SJCRH30 (cell line): ENCODE measurements around the gene KLF9. TPM values are rescaled to one million over a fixed set of nuclear protein-coding genes. Genes with fewer than 3 reads are reported as not detected.

ENCODE experiments used
- DNase-seq, 2 experiments: peaks; one replicate each; pipeline ENCODE4 v3.0.0-alpha.2; 2015 to 2020
- H3K27ac ChIP-seq: fragments of 250-450 bp; sonication (Bioruptor Pico); 2 replicates; pipeline ENCODE4 v1.5.1; 2020; ENCODE audit warnings: mild to moderate bottlenecking, moderate library complexity
- H3K27me3 ChIP-seq: fragments of 250-450 bp; sonication (Bioruptor Pico); 2 replicates; pipeline ENCODE4 v1.5.1; 2020; ENCODE audit warnings: mild to moderate bottlenecking, moderate library complexity
- H3K36me3 ChIP-seq: fragments of 250-450 bp; sonication (Bioruptor Pico); 2 replicates; pipeline ENCODE4 v1.5.1; 2020; ENCODE audit warnings: mild to moderate bottlenecking, moderate library complexity
- H3K4me1 ChIP-seq: fragments of 250-450 bp; sonication (Bioruptor Pico); 2 replicates; pipeline ENCODE4 v1.5.1; 2020; ENCODE audit warnings: mild to moderate bottlenecking, moderate library complexity
- H3K4me3 ChIP-seq: fragments of 250-450 bp; sonication (Bioruptor Pico); 2 replicates; pipeline ENCODE4 v1.5.1; 2020; ENCODE audit warnings: mild to moderate bottlenecking, moderate library complexity
- H3K9me3 ChIP-seq: fragments of 250-450 bp; sonication (Bioruptor Pico); replicated peaks from 2 replicates; pipeline ENCODE4 v1.5.1; 2020; ENCODE audit warnings: mild to moderate bottlenecking, moderate library complexity
- total RNA-seq: library from RNA; depleted of rRNA; stranded (reverse); fragments of >200 nt; shearing (Covaris generic); gene quantifications from 2 replicates; pipeline ENCODE4 v1.2.3, GENCODE V29; 2014

KLF9 gene
- total RNA-seq, 1 experiment from 2014 or later = 14.4 TPM

GRCh38 chr9:70438341-70438928 lies 24.0 kb upstream of the KLF9 start:
- Histone ChIP-seq H3K27ac (no peak overlapping the region), H3K9me3 (no peaks in the 10 kb centered on the region), H3K4me1 (no peaks in the 10 kb centered on the region), H3K4me3 (no peak overlapping the region), H3K36me3 (no peaks in the 10 kb centered on the region), H3K27me3 (no peaks in the 10 kb centered on the region)
- DNase-seq = no peak

- Histone ChIP-seq H3K27ac (no peak overlapping the region), H3K4me1 (no peaks in the 10 kb centered on the region), H3K27me3 (no peaks in the 10 kb centered on the region), H3K4me3 (no peak overlapping the region), H3K9me3 (no peaks in the 10 kb centered on the region), H3K36me3 (no peaks in the 10 kb centered on the region)
- peak in 1 of 2 experiments; percentile 20 for DNase-seq
Measured at GRCh38 chr9:70435948-70436347, 21.5 kb upstream of the KLF9 start.

GRCh38 chr9:70429899-70430298 lies 15.4 kb upstream of the KLF9 start:
- Histone ChIP-seq H3K4me1 (no peaks in the 10 kb centered on the region), H3K36me3 (no peaks in the 10 kb centered on the region), H3K4me3 (no peak overlapping the region), H3K9me3 (0 out of 2 replicates have a peak, but pooled peaks cover 2% of the 10 kb centered on the region), H3K27me3 (0 out of 2 replicates have a peak, but pooled peaks cover 6% of the 10 kb centered on the region), H3K27ac (no peak overlapping the region)
- DNase-seq = no peak

- no peaks in the 10 kb centered on the region for H3K4me1 ChIP-seq
- H3K36me3 ChIP-seq = no peaks in the 10 kb centered on the region
- H3K27me3 ChIP-seq = 0 out of 2 replicates have a peak, but pooled peaks cover 6% of the 10 kb centered on the region
- H3K27ac ChIP-seq = no peak overlapping the region
- DNase-seq = no peak
- H3K9me3 ChIP-seq = 0 out of 2 replicates have a peak, but pooled peaks cover 2% of the 10 kb centered on the region
- H3K4me3 ChIP-seq = no peak overlapping the region
Measured at GRCh38 chr9:70428781-70429180, 14.3 kb upstream of the KLF9 start.

- Histone ChIP-seq H3K4me1 (no peaks in the 10 kb centered on the region), H3K4me3 (no peak overlapping the region), H3K36me3 (no peaks in the 10 kb centered on the region), H3K27me3 (0 out of 2 replicates have a peak, but pooled peaks cover 6% of the 10 kb centered on the region), H3K27ac (no peak overlapping the region), H3K9me3 (0 out of 2 replicates have a peak, but pooled peaks cover 2% of the 10 kb centered on the region)
- no peak for DNase-seq
Measured at GRCh38 chr9:70427161-70427945, 12.9 kb upstream of the KLF9 start.

GRCh38 chr9:70425192-70425591 lies 10.7 kb upstream of the KLF9 start:
- Histone ChIP-seq H3K36me3 (no peaks in the 10 kb centered on the region), H3K27ac (no peak overlapping the region), H3K9me3 (no peaks in the 10 kb centered on the region), H3K4me1 (peaks cover 8% of the 10 kb centered on the region), H3K4me3 (no peak overlapping the region), H3K27me3 (0 out of 2 replicates have a peak, but pooled peaks cover 6% of the 10 kb centered on the region)
- no peak for DNase-seq

GRCh38 chr9:70422371-70423043 lies 8.1 kb upstream of the KLF9 start:
- Histone ChIP-seq H3K36me3 (no peaks in the 10 kb centered on the region), H3K4me3 (no peak overlapping the region), H3K9me3 (no peaks in the 10 kb centered on the region), H3K4me1 (peaks cover 8% of the 10 kb centered on the region), H3K27me3 (0 out of 2 replicates have a peak, but pooled peaks cover under 1% of the 10 kb centered on the region), H3K27ac (no peak overlapping the region)
- DNase-seq = no peak

- Histone ChIP-seq H3K9me3 (no peaks in the 10 kb centered on the region), H3K27me3 (no peaks in the 10 kb centered on the region), H3K4me1 (peaks cover 8% of the 10 kb centered on the region), H3K36me3 (no peaks in the 10 kb centered on the region), H3K4me3 (peak overlapping the region; percentile 77), H3K27ac (peak overlapping the region; percentile 100)
- DNase-seq = peak in 1 of 2 experiments; percentile 9
Measured at GRCh38 chr9:70421272-70422180, 7.1 kb upstream of the KLF9 start.

- peaks cover 8% of the 10 kb centered on the region for H3K4me1 ChIP-seq
- H3K4me3 ChIP-seq = peak overlapping the region; percentile 77
- peak; percentile 95 for DNase-seq
- peak overlapping the region; percentile 100 for H3K27ac ChIP-seq
- no peaks in the 10 kb centered on the region for H3K9me3 ChIP-seq
- H3K36me3 ChIP-seq = no peaks in the 10 kb centered on the region
- H3K27me3 ChIP-seq = no peaks in the 10 kb centered on the region
Measured at GRCh38 chr9:70420441-70421271, 6.2 kb upstream of the KLF9 start.

- peak; percentile 95 to 96 for DNase-seq
- Histone ChIP-seq H3K27me3 (no peaks in the 10 kb centered on the region), H3K36me3 (no peaks in the 10 kb centered on the region), H3K4me3 (peak overlapping the region; percentile 77), H3K9me3 (no peaks in the 10 kb centered on the region), H3K27ac (peak overlapping the region; percentile 100), H3K4me1 (peaks cover 8% of the 10 kb centered on the region)
Measured at GRCh38 chr9:70419556-70420440, 5.3 kb upstream of the KLF9 start.

GRCh38 chr9:70418822-70419555 lies 4.5 kb upstream of the KLF9 start:
- H3K36me3 ChIP-seq = no peaks in the 10 kb centered on the region

GRCh38 chr9:70415476-70415875 lies 1.0 kb upstream of the KLF9 start:
- DNase-seq = no peak
- Histone ChIP-seq H3K27ac (no peak overlapping the region), H3K4me3 (no peak overlapping the region), H3K27me3 (no peaks in the 10 kb centered on the region), H3K4me1 (peaks cover 3% of the 10 kb centered on the region), H3K9me3 (no peaks in the 10 kb centered on the region), H3K36me3 (no peaks in the 10 kb centered on the region)

More at GRCh38 chr9:70418822-70419555, 4.5 kb upstream of the KLF9 start:
- peak; percentile 94 to 95 for DNase-seq
- peaks cover 8% of the 10 kb centered on the region for H3K4me1 ChIP-seq
- peak overlapping the region; percentile 77 for H3K4me3 ChIP-seq
- H3K27me3 ChIP-seq = no peaks in the 10 kb centered on the region
- peak overlapping the region; percentile 100 for H3K27ac ChIP-seq
- no peaks in the 10 kb centered on the region for H3K9me3 ChIP-seq
